ENCODE data around the gene MRPL36.
"Not testable (repeated sequence)": the region's sequence is repeated elsewhere in the genome, so short reads cannot be mapped to it uniquely, and the experiment has no call there.

The MRPL36 gene

GRCh38 chr5:1815881-1816292 is 16.2 kb upstream of the MRPL36 start:
- DNase-seq = no peak

- DNase-seq = no peak
Measured at GRCh38 chr5:1815071-1815786, 15.6 kb upstream of the MRPL36 start.

GRCh38 chr5:1814183-1815020 is 14.8 kb upstream of the MRPL36 start:
- no peak for DNase-seq

DNA sequence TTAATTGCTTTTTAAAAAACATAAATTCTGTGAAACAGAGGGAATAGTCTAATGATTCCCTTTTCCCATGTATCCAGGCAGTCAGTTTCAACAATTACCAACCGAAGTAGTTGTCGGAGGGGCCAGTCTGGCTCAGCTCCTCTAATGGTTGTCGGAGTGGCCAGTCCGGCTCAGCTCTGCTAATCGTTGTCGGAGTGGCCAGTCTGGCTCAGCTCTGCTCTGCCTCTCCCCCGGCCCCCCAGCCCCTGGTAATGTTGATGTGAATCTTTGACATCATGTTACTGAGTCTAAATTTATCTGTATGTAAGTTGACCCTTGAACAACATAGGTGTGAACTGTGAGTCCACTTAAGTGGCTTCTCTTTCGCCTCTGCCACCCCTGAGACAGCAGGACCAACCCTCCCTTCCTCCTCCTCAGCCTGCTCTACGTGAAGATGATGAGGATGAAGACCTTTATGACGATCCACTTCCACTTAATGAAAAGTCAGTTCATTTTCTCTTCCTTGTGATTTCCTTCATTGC is 11.0 kb upstream of the MRPL36 start:
- DNase-seq = no peak

GRCh38 chr5:1809416-1810035 is 9.9 kb upstream of the MRPL36 start:
- no peak for DNase-seq

DNA sequence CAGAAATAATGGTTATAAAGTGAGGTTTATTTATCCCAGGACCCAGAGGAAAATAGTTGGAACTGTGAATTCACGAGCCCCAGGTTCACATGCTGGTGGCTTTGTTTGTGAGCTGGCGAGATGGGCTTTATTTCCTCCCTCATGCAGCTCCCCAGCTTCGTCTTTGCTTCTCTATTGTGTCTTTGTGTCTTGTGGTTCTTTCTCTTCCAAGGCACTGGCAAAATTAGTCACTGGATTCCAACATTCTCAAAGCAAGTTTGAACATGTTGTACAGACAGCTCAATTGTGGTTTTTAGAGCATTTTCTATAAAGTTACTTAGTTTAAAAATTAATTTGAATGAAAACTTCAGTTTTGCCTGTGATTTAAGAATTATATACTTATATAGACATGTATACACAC is 8.8 kb upstream of the MRPL36 start:
- DNase-seq = no peak

DNA sequence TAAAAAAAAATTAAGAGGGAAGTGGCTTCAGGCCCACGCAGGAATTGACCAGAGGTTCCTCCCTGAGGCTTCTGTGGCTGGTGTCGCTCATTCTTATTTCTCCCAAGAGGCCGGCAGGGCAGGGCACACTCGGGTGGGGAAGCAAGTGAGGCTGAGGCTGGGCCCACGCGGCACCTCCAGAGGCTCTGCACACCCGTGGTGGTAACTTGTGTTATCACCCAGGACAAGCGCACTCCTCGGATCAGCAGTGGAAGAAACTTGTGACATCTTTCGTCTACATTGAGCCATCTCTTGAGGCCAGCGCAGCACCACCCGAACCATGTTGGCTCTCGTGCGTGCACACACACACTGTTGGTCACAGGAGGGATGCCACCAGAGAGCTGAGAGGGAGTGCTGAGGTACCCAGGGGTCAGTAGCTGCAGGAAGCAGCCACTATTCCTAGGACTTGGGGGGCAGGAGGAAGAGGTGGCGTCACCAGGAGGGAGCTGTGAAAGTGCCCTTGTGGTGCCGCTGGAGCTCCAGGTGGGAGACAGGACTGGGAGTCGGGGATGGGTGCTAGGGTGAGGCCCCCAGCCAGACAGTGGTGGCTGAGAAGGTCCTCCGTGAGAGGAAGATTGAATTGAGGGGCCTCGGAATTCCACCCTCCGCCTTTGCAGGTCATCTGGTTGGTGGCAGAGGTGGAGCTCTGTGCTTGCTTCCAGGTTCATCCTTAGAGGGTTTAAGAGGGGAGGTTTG is 8.0 kb upstream of the MRPL36 start:
- DNase-seq = no peak

DNA sequence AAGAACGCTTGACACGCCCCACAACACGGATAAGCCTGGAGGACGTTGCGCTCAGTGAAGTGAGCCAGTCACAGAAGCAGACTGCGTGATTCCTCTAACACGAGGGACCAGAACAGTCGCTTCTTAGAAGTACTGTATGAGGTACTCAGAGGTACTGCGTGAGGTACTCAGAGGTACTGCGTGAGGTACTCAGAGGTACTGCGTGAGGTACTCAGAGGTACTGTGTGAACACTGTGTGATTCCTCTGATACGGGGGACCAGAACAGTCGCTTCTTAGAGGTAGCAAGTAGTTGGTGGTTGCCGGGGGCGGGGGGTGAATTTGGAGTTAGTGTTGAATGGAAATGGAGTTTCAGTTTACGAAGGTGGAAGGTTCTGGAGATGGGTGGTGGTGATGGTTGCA is 7.3 kb upstream of the MRPL36 start:
- DNase-seq = no peak

- no peak for DNase-seq
Measured at GRCh38 chr5:1806199-1806598, 6.6 kb upstream of the MRPL36 start.

DNA sequence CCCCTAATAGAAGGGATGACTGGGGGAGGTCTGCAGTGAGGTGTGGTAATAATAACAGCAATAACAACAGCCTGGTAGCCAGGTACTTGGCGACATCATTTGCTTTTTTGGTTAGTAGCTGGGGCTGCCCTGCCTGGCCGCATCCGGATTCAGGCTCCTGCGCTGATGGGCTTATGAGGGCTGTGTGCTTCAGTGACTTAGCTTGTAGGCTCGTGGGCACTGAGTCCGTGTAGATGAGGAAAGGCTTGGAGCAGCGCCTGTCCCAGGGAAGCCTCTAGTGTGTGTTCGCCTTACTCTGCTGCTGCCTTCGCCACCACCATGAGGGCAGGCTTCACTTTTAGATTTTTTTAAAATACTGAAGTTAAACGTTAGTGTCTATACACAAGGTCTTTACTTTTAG is 6.1 kb upstream of the MRPL36 start:
- DNase-seq = no peak

DNA sequence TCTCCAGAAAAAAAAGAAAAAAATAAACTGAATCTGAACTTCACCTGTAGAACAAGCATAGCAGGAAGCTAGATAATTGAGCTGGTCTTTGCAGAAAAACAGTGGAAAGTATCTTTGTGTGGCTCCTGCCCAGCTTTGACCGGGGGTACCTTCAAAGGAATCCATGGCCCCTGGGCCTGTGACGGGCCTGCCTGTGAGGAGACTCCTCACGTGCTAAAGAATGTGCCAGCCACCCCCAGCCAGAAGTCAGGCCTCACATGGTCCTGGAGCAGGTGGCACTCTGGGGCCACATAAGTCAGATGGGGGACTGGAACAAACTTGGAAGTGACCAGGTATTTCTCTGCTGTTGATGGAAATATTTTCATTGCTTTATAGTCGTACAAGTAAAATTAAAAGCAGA is 5.7 kb upstream of the MRPL36 start:
- no peak for DNase-seq

DNA sequence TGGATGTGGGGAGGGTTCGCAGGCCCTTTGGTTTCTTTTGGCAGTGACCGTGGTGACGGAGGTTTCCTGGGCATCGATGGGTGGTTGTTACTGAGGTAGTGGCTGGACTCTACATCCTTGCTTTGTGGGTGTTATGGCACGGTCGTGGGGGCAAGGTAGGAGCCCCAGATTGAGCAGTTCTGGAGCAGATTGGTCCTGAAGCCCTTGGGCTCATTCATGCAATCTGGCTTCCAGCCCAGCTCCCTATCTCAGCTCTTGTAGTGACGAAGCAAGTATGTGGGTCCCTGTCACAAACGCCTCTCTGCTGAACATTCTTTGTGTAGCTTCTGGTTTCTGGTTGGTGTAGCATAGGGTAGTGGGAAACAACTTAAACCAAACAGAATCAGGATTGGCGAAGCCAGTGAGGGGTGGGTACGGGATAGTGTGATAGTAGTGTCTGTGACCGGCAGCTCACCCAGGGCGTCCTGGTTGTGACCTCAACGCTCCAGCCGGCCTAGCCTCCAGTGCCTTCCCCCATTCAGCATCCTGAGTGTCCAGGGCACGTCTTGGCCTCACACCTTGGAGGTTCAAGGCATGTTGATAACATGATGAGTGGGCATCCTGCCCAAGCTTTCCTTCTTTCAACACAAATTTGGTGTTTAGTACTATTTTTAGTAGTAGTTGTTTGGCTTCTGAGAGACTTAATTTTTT is 4.5 kb upstream of the MRPL36 start:
- no peak for DNase-seq

DNA sequence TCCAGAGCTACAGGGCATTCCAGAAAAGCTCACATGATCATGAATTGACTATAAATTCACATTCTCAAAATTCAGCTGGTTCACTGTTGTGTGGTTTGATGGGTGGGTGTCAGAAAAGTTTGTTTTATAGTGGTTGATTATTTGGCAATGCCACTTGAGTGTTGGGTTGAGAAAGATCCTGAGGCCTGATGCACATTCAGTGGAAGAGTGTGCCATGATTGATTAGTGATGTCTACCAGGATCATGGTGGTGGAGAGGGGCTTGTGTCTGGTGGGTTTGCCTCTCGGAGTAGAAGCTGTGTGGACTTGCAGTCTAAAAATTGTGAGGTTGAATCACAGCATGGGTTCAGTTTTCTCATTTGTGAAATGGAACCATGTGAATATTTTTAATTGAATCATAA is 3.6 kb upstream of the MRPL36 start:
- DNase-seq = no peak

- no peak for DNase-seq
Measured at GRCh38 chr5:1801967-1802295, 2.3 kb upstream of the MRPL36 start.

DNA sequence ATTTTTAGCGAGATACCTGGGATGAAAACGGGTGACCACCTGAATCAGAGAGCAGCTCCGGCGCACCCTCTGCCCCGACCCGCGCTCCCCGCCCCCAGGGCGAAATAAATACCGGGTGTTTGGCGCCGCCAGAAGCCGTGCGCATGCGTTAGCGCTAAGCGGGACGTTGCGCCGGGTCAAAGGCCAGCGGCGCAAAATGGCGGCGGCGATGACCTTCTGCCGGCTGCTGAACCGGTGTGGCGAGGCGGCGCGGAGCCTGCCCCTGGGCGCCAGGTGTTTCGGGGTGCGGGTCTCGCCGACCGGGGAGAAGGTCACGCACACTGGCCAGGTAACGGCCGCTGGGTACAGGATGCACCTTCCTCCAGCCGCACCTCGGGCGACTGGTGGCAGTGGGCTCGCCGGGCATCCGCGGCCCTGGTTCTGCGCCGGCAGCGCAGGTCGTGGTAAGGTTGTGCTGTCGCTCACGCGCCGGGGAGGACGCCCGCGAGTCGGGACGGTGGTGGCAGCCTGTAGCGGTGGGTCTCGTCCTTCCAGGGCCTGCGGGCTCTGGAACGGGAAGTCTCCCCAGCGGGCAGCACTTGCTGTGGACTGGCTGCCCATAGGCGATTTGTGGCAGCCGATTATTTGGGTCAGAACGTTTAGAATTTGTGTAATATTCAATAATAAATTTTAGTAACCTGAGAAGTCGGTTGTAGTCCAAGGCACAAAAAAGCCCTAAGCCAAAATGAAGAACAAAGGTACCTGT is 1.8 kb upstream of the MRPL36 start, which contains the start of gene NDUFS6:
Gene NDUFS6 (plus strand): TSS at position 186 of the 745 bp plus-strand sequence. CDS start 11 bp downstream, at position 197.
- DNase-seq = peak; percentile 2 to 86 (median 73)

DNA sequence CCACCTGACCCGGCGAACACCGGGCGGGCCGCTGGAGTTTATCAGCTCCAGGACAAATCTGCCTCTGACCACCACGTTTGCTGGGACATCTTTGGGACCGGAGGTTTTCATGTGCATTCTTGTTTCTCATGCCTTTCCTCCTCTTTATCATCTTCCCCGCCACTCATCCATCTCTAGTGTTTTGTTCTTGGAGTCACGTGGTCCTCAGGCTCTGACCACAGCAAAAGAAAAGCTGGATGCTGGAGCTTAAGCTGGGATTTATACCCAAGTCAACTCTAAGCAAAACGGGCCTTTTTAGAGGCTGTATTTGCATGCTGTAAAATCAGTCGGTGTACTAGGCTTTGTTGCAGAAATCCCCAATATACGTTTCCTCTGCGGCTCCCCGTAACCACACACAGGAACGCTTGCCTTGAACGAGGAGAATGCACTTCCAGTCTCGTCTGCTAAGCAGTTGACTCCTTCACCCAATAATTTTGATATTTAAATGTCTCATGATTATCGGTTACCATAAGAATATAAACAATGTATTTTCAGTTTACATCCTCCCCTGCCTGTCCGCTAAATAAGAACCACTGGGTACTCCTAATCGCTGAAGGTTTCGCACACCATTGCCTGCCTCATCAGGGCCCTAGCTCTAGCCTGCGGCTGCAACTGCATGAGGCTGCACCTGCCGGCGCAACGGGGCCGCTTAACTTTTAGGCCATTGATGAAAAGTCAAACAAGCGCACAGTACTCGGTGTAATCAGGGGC is 1.0 kb upstream of the MRPL36 start:
- peak in 27 of 58 donors; percentile 11 to 73 (median 48) for DNase-seq

GRCh38 chr5:1799110-1799601 is 481 bp downstream of the MRPL36 start:
- peak in 2 of 58 donors; percentile 10 to 47 for DNase-seq

- DNase-seq = not testable (repeated sequence)
Measured at GRCh38 chr5:1798589-1798988, 1.0 kb downstream of the MRPL36 start.

- DNase-seq = no peak
Measured at GRCh38 chr5:1797855-1798254, 1.8 kb downstream of the MRPL36 start.
